Endothelial cell of umbilical vein (primary cell): ENCODE data around the gene WAC. TPM values are rescaled to one million over a fixed set of nuclear protein-coding genes. Genes with fewer than 3 reads are reported as not detected.

ENCODE experiments used
- BruUV-seq: library from RNA; stranded (reverse); fragments of 400-500 nt; replicated peaks from 2 replicates; lab custom pipeline; 2021; lab: Mats Ljungman, UMichigan
- CTCF ChIA-PET: fragments of 300-600, 350-600 bp; sonication (Branson Sonifier 250); formaldehyde crosslinking; loops from one replicate; lab custom pipeline; 2021; ENCODE audit warnings: antibody characterized with exemption, inconsistent platforms; lab: Charles Lee
- POLR2A ChIA-PET: fragments of 300-600, 350-600 bp; sonication (Branson Sonifier 250); formaldehyde crosslinking; loops from one replicate; lab custom pipeline; 2021; ENCODE audit warnings: antibody characterized with exemption, inconsistent platforms; lab: Charles Lee
- DNase-seq: peaks from one replicate; pipeline ENCODE4 v3.0.0-alpha.2; 2011; ENCODE audit warnings: low read depth, low spot score
- FAIRE-seq: peaks from 2 replicates; lab custom pipeline; 2011; peaks lifted over from hg19 to GRCh38; lab: Jason Lieb, UNC
- H2AFZ ChIP-seq: 2 replicates; pipeline ENCODE4 v1.6.0; 2012; ENCODE audit warnings: low read depth, low read length, control low read depth, inconsistent platforms
- H3K27ac ChIP-seq: 2 replicates; pipeline ENCODE4 v1.5.1; 2011; ENCODE audit warnings: low read depth, mild to moderate bottlenecking, control low read depth, low read length, moderate library complexity; ENCODE audit not compliant: insufficient read depth
- H3K27me3 ChIP-seq, 2 experiments: 2 replicates each; pipeline versions ENCODE4 v1.6.0 to v1.6.1; 2011; ENCODE audit warnings: low read length in 2 of 2, mixed read lengths in 1 of 2; ENCODE audit not compliant: control insufficient read depth in 2 of 2, insufficient read depth in 2 of 2
- H3K36me3 ChIP-seq, 2 experiments: 2 replicates in 1 of 2; 3 replicates in 1 of 2; pipeline ENCODE4 v1.5.1; 2011; ENCODE audit warnings: low read length in 2 of 2, mild to moderate bottlenecking in 1 of 2, moderate library complexity in 1 of 2; ENCODE audit not compliant: control insufficient read depth in 2 of 2, insufficient read depth in 2 of 2; ENCODE audit errors: extremely low read depth in 1 of 2
- H3K4me1 ChIP-seq: 3 replicates; pipeline ENCODE4 v1.5.1; 2011; ENCODE audit warnings: mild to moderate bottlenecking, low read length; ENCODE audit not compliant: control insufficient read depth, insufficient read depth; ENCODE audit errors: extremely low read depth
- H3K4me2 ChIP-seq: 2 replicates; pipeline ENCODE4 v1.6.1; 2011; ENCODE audit warnings: low read length, control low read depth, mixed read lengths; ENCODE audit not compliant: insufficient read depth
- H3K4me3 ChIP-seq, 3 experiments: fragments of 200-600 bp in 1 of 3; sonication (generic), shearing (Covaris generic) in 1 of 3; replicated peaks in 1 of 3; 2 replicates each; pipeline ENCODE4 v1.5.1; 2011 to 2016; ENCODE audit warnings: control low read depth in 3 of 3, low read length in 3 of 3, mild to moderate bottlenecking in 2 of 3, inconsistent platforms in 1 of 3, low read depth in 1 of 3, moderate library complexity in 1 of 3; ENCODE audit not compliant: insufficient read depth in 1 of 3
- H3K79me2 ChIP-seq: 2 replicates; pipeline ENCODE4 v1.6.0; 2012; ENCODE audit warnings: low read length, inconsistent platforms; ENCODE audit not compliant: control insufficient read depth, insufficient read depth
- H3K9ac ChIP-seq: replicated peaks from 2 replicates; pipeline ENCODE3; 2011; ENCODE audit warnings: low read length, control low read depth; ENCODE audit not compliant: insufficient read depth; ENCODE audit errors: extremely low read depth
- H3K9me1 ChIP-seq: replicated peaks from 3 replicates; pipeline ENCODE4 v1.6.0; 2011; ENCODE audit warnings: mild to moderate bottlenecking, low read length; ENCODE audit not compliant: control insufficient read depth, insufficient read depth; ENCODE audit errors: extremely low read depth
- H3K9me3 ChIP-seq: replicated peaks from 2 replicates; pipeline ENCODE4 v1.5.1; 2012; ENCODE audit warnings: low read length, inconsistent platforms; ENCODE audit not compliant: control insufficient read depth, insufficient read depth
- H4K20me1 ChIP-seq: replicated peaks from 2 replicates; pipeline ENCODE3; 2011; ENCODE audit warnings: mild to moderate bottlenecking, low read length; ENCODE audit not compliant: control insufficient read depth, insufficient read depth; ENCODE audit errors: extremely low read depth
- CTCF ChIP-seq, 2 donors: IDR thresholded peaks; 1 replicate in 1 of 2; 2 replicates in 1 of 2; pipeline ENCODE4 v1.5.1; 2011; ENCODE audit warnings: low read length in 2 of 2, mild to moderate bottlenecking in 2 of 2, moderate library complexity in 2 of 2, control low read depth in 1 of 2, inconsistent platforms in 1 of 2, low read depth in 1 of 2; ENCODE audit not compliant: insufficient read depth in 1 of 2; ENCODE audit errors: extremely low read depth in 1 of 2
- EZH2 ChIP-seq: IDR thresholded peaks from 2 replicates; pipeline ENCODE4 v1.6.1; 2012; ENCODE audit warnings: borderline replicate concordance, low read depth, mild to moderate bottlenecking, moderate library complexity, low read length, inconsistent platforms; ENCODE audit not compliant: severe bottlenecking
- FOS ChIP-seq: IDR thresholded peaks from 2 replicates; pipeline ENCODE4 v1.6.1; 2011; ENCODE audit warnings: mild to moderate bottlenecking, low read length, moderate library complexity, borderline replicate concordance; ENCODE audit not compliant: insufficient read depth
- GATA2 ChIP-seq: IDR thresholded peaks from 2 replicates; pipeline ENCODE4 v1.7.0; 2011; ENCODE audit warnings: low read depth, mild to moderate bottlenecking, moderate library complexity, mixed read lengths, low read length; ENCODE audit not compliant: insufficient read length, insufficient read depth
- MYC ChIP-seq: IDR thresholded peaks from one replicate; pipeline ENCODE4 v1.6.1; 2011; ENCODE audit warnings: mild to moderate bottlenecking, low read depth, low read length
- POLR2A ChIP-seq: IDR thresholded peaks from 2 replicates; pipeline ENCODE4 v1.6.1; 2012; ENCODE audit warnings: low read depth, mild to moderate bottlenecking, control low read depth, low read length
- POLR2AphosphoS5 ChIP-seq: IDR thresholded peaks from 2 replicates; pipeline ENCODE4 v1.6.1; 2012; ENCODE audit warnings: low read depth, mild to moderate bottlenecking, control low read depth, low read length, moderate library complexity; ENCODE audit not compliant: insufficient read depth
- dilution Hi-C: fragments of 300-500 bp; cut with MboI; formaldehyde crosslinking; loops from one replicate; pipeline ENCODE4 v1.15.0; 2019; ENCODE audit warnings: low sequenced_read_pairs; ENCODE audit not compliant: extremely low pct_ligation_motif_present
- intact Hi-C: fragments of 100-400 bp; cut with micrococcal nuclease; formaldehyde crosslinking; loops from one replicate; pipeline ENCODE4 v1.10.0; 2022
- polyA plus RNA-seq, 4 experiments: library from polyadenylated mRNA; depleted of rRNA in 3 of 4; stranded (reverse) in 3 of 4; unstranded in 1 of 4; fragments of >200 nt; gene quantifications; 2 replicates each; pipeline versions ENCODE4 v1.2.1 to v1.2.3, GENCODE V29; 2011 to 2012; ENCODE audit warnings: missing spikeins in 1 of 4
- total RNA-seq: library from RNA; stranded (reverse); gene quantifications from 2 replicates; pipeline ENCODE4 v1.2.3, GENCODE V29; 2021

Gene WAC
- total and polyA plus RNA-seq, 2 donors (not counting 3 experiments of a cell fraction or from before 2014, with no cell fraction given) = 49.2 to 101 TPM

GRCh38 chr10:28663576-28664368, 130.9 kb downstream of the WAC start:
- Histone ChIP-seq H3K79me2 (no peaks in the 10 kb centered on the region), H3K4me1 (no peaks in the 10 kb centered on the region), H3K9me1 (no peaks in the 10 kb centered on the region), H3K27ac (no peak overlapping the region), H3K9me3 (no peaks in the 10 kb centered on the region), H3K27me3 (peaks cover 8 to 12% of the 10 kb centered on the region in 2 experiments), H2AFZ (no peak overlapping the region), H3K36me3 (no peaks in the 10 kb centered on the region), H3K4me3 (no peak overlapping the region), H3K9ac (no peak overlapping the region), H4K20me1 (no peaks in the 10 kb centered on the region), H3K4me2 (no peak overlapping the region)
- POLR2A ChIA-PET = no interaction called here
- CTCF ChIA-PET = interaction anchor here (0.6 to 6.2 kb wide), 83 partner anchors 9 to 1204 kb away, joined by 3 to 295 read pairs (median 4); partner anchors contain the start of genes BAMBI and LYZL1
- TF ChIP-seq EZH2 = no peak
- no peak for TF ChIP-seq FOS
- no peak for TF ChIP-seq MYC
- TF ChIP-seq POLR2AphosphoS5 = no peak
- no peak for TF ChIP-seq POLR2A
- no peak for TF ChIP-seq GATA2
- TF ChIP-seq CTCF (IDR thresholded peaks at IDR 0.05; ENCODE audit: extremely low read depth in 1 of 2, insufficient read depth in 1 of 2, low read depth in 1 of 2, low read length in 2 of 2) = peak; percentile 95 to 96
- dilution Hi-C loops = no loop called here
- BruUV-seq = no TSS peak
- DNase-seq (peak; percentile 80), FAIRE-seq (peak; percentile 92)
- intact Hi-C loops = loop anchor here (1.0 to 2.0 kb wide), 5 partner anchors 35 to 641 kb away; no protein-coding TSS in a partner anchor
